ENCODE measurements around the gene STAB2. TPM values are rescaled to one million over a fixed set of nuclear protein-coding genes. Genes with fewer than 3 reads are reported as not detected.

STAB2 gene
- polyA plus RNA-seq, 1 of the 3 experiments (the other 2 are of a cell fraction), result not detected

DNA sequence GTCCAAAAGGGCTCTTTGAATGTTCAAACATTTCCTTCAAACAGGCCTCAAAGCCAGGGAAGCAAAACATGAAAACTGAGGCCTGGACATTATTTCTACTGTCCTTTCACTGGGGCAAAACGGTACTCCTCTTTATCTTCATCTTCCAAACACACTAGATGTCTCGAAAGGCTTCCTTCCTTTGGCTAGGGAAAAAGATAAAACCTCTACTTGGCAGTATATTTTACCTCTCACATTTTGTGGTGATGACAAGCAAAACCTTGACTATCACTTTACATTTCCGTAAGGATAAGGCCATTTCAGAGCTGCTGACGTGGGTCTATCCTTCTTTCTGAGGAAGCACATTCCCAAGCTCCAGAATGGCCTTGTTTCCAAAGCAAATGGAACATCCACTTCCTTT is 9.9 kb downstream of the STAB2 start:
- ChIA-PET CTCF (no interaction called here), POLR2A (no interaction called here)
- no peaks in the 10 kb centered on the region for H3K9me2 ChIP-seq
- DNase-seq, result no peak
- H2AFZ ChIP-seq (ENCODE audit: low read depth), result no peak overlapping the region
- no peaks in the 10 kb centered on the region for H3K36me3 ChIP-seq (replicated peaks in 1 of 2; ENCODE audit: control insufficient read depth in 1 of 2, insufficient read depth in 2 of 2, low read length in 1 of 2)
- no peak overlapping the region for H3K9ac ChIP-seq
- H3K4me1 ChIP-seq (ENCODE audit: control insufficient read depth in 1 of 2, insufficient read depth in 2 of 2, low read depth in 1 of 2, low read length in 1 of 2), result no peaks in the 10 kb centered on the region; a peak in 1 of 4 replicates
- no peak overlapping the region for H3K27ac ChIP-seq (ENCODE audit: low read depth in 2 of 2, low read length in 1 of 2)
- no peak for TF ChIP-seq RAD21 (IDR thresholded peaks at IDR 0.05; ENCODE audit: low read length)
- TF ChIP-seq MXI1 (IDR thresholded peaks at IDR 0.05; ENCODE audit: low read depth, low read length), result no peak
- H3F3A ChIP-seq (replicated peaks; ENCODE audit: insufficient read depth), result no peaks in the 10 kb centered on the region
- H3K27me3 ChIP-seq (ENCODE audit: insufficient read depth), result no peaks in the 10 kb centered on the region
- no peaks in the 10 kb centered on the region for H3K9me3 ChIP-seq
- 40% methylated on average over 4 of the region's 4 CpGs for WGBS (ENCODE audit: low lambda C conversion rate)
- no peak overlapping the region for H3K4me3 ChIP-seq (ENCODE audit: low read depth in 2 of 2, low read length in 1 of 2)
- H4K20me1 ChIP-seq (ENCODE audit: insufficient read depth), result no peaks in the 10 kb centered on the region
- no peaks in the 10 kb centered on the region for H3K79me2 ChIP-seq (ENCODE audit: insufficient read depth)
- H3K4me2 ChIP-seq, result no peak overlapping the region

DNA sequence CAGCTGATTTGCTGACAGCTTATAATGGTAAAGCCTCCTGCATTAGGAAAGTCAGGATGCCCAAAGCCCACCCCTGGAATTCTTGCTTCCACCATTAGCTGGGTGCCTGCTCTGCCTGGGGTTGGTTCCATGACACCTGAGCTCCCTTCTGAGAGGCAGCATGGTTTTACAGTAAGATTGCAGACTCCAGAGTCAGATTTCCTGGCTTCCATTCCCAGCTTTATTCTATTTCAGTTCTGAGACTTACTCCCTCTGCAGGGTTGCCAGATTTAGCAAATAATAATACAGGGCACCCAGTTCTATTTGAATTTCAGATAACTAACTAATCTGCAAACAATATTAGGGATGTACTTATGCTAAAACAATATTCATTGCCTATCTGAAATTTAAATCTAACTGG is 12.2 kb downstream of the STAB2 start:
- Histone ChIP-seq H3K27ac (ENCODE audit: low read depth in 2 of 2, low read length in 1 of 2) (no peak overlapping the region), H3K27me3 (ENCODE audit: insufficient read depth) (no peaks in the 10 kb centered on the region; the same call in 1 of the 2 replicates), H4K20me1 (ENCODE audit: insufficient read depth) (no peaks in the 10 kb centered on the region), H3K9me2 (no peaks in the 10 kb centered on the region), H3K9me3 (no peaks in the 10 kb centered on the region), H3K4me3 (ENCODE audit: low read depth in 2 of 2, low read length in 1 of 2) (no peak overlapping the region), H3K4me1 (ENCODE audit: control insufficient read depth in 1 of 2, insufficient read depth in 2 of 2, low read depth in 1 of 2, low read length in 1 of 2) (no peaks in the 10 kb centered on the region; a peak in 1 of 4 replicates), H3K9ac (no peak overlapping the region), H2AFZ (ENCODE audit: low read depth) (no peak overlapping the region), H3K79me2 (ENCODE audit: insufficient read depth) (no peaks in the 10 kb centered on the region), H3K36me3 (replicated peaks in 1 of 2; ENCODE audit: control insufficient read depth in 1 of 2, insufficient read depth in 2 of 2, low read length in 1 of 2) (no peaks in the 10 kb centered on the region), H3F3A (replicated peaks; ENCODE audit: insufficient read depth) (no peaks in the 10 kb centered on the region), H3K4me2 (no peak overlapping the region)
- TF ChIP-seq, protein P1, sequence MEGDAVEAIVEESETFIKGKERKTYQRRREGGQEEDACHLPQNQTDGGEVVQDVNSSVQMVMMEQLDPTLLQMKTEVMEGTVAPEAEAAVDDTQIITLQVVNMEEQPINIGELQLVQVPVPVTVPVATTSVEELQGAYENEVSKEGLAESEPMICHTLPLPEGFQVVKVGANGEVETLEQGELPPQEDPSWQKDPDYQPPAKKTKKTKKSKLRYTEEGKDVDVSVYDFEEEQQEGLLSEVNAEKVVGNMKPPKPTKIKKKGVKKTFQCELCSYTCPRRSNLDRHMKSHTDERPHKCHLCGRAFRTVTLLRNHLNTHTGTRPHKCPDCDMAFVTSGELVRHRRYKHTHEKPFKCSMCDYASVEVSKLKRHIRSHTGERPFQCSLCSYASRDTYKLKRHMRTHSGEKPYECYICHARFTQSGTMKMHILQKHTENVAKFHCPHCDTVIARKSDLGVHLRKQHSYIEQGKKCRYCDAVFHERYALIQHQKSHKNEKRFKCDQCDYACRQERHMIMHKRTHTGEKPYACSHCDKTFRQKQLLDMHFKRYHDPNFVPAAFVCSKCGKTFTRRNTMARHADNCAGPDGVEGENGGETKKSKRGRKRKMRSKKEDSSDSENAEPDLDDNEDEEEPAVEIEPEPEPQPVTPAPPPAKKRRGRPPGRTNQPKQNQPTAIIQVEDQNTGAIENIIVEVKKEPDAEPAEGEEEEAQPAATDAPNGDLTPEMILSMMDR (IDR thresholded peaks at IDR 0.05), result no peak
- TF ChIP-seq RCOR1 (IDR thresholded peaks at IDR 0.05; ENCODE audit: low read length) (no peak), SMC3 (IDR thresholded peaks at IDR 0.05; ENCODE audit: low read depth, low read length) (no peak), FOSL2 (IDR thresholded peaks at IDR 0.05; ENCODE audit: borderline replicate concordance, low read depth) (no peak), EP300 (IDR thresholded peaks at IDR 0.05; ENCODE audit: borderline replicate concordance in 1 of 2, low read depth in 1 of 2, low read length in 1 of 2) (no peak), GATA2 (CRISPR knock-in tag; IDR thresholded peaks at IDR 0.05) (no peak), RXRA (IDR thresholded peaks at IDR 0.05; ENCODE audit: borderline replicate concordance, low read depth) (no peak), TEAD4 (IDR thresholded peaks at IDR 0.05; ENCODE audit: borderline replicate concordance, insufficient read depth) (no peak), POLR2AphosphoS5 (IDR thresholded peaks at IDR 0.05; ENCODE audit: low read depth, low read length) (no peak), RFX5 (IDR thresholded peaks at IDR 0.05; ENCODE audit: low read length) (no peak), JUND (IDR thresholded peaks at IDR 0.05) (no peak), NRF1 (IDR thresholded peaks at IDR 0.05; ENCODE audit: low read depth, low read length) (no peak), RAD21 (IDR thresholded peaks at IDR 0.05; ENCODE audit: low read length) (no peak), TAF1 (IDR thresholded peaks at IDR 0.05; ENCODE audit: borderline replicate concordance, low read depth, low read length) (no peak), ELF1 (IDR thresholded peaks at IDR 0.05) (no peak), EZH2phosphoT487 (IDR thresholded peaks at IDR 0.05; ENCODE audit: borderline replicate concordance, low read depth) (no peak), FOXM1 (IDR thresholded peaks at IDR 0.05; ENCODE audit: low read depth) (no peak)
- TF ChIP-seq, protein P2, sequence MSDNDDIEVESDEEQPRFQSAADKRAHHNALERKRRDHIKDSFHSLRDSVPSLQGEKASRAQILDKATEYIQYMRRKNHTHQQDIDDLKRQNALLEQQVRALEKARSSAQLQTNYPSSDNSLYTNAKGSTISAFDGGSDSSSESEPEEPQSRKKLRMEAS (IDR thresholded peaks at IDR 0.05; ENCODE audit: low read depth), result no peak
- TF ChIP-seq, protein P3, sequence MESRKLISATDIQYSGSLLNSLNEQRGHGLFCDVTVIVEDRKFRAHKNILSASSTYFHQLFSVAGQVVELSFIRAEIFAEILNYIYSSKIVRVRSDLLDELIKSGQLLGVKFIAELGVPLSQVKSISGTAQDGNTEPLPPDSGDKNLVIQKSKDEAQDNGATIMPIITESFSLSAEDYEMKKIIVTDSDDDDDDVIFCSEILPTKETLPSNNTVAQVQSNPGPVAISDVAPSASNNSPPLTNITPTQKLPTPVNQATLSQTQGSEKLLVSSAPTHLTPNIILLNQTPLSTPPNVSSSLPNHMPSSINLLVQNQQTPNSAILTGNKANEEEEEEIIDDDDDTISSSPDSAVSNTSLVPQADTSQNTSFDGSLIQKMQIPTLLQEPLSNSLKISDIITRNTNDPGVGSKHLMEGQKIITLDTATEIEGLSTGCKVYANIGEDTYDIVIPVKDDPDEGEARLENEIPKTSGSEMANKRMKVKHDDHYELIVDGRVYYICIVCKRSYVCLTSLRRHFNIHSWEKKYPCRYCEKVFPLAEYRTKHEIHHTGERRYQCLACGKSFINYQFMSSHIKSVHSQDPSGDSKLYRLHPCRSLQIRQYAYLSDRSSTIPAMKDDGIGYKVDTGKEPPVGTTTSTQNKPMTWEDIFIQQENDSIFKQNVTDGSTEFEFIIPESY (IDR thresholded peaks at IDR 0.05; ENCODE audit: borderline replicate concordance, low read depth), result no peak
- POLR2A ChIA-PET, result no interaction called here
- CTCF ChIA-PET, result interaction anchor here (1.0 to 3.7 kb wide), 5 partner anchors 11 to 34 kb away, joined by 3 to 14 read pairs (median 3); partner anchors contain the start of gene STAB2
- DNase-seq, result no peak

Measured in SK-N-SH (cell line).